ENCODE results near the gene SSTR1. TPM values are rescaled to one million over a fixed set of nuclear protein-coding genes. Genes with fewer than 3 reads are reported as not detected.

SSTR1 gene
- total RNA-seq, 2 experiments from 2014 or later = not detected

DNA sequence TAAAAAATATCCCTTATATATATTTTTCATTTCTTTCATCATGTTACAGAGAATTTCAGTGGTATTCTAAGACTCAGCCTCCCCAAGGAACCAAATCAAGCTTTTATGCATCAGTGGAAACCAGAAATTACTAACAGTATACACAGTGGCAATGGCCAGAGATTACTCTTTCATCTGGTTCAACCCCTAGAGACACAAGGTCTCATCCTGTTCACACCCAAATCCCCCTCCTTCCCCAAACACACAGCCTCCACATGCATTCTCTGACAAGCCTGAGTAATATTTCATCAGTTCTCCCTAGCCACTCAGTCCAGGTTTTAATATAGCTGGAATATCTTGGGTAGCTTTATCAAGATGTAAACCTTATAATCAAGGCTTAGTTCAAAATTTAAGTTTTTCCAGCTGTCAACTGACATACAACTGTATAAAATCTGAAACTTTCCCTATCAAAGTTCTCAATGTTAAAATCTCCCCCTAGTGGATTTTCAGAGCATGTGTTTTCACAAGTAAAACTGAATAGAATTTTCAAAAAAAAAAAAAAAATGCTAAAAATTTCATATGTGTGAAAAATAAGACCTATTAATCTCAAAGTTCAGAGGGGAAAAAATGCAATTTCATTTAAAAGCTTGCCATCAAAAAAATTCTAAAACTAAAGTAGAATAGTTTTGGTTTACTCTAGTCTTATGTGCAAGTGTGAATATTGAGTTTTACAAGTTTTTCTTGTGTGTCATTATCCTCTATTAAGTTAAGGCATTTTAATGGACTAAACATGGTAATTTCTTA lies 10.5 kb upstream of the SSTR1 start:
- ChIA-PET CTCF (ENCODE audit: unreplicated experiment) (interaction anchor here (1.2 kb wide), 1 partner anchor 72 kb away, joined by 4 read pairs; no protein-coding TSS in a partner anchor), POLR2A (interaction anchor here (0.7 to 1.2 kb wide), 12 partner anchors 15 to 1098 kb away, joined by 3 to 6 read pairs (median 4); no protein-coding TSS in a partner anchor)
- H3K4me3 ChIP-seq (ENCODE audit: low read depth, low read length, poor library complexity, severe bottlenecking) = no peak overlapping the region
- H3K79me2 ChIP-seq (ENCODE audit: insufficient read depth, low read depth, low read length) = no peaks in the 10 kb centered on the region
- TF ChIP-seq, protein P1, sequence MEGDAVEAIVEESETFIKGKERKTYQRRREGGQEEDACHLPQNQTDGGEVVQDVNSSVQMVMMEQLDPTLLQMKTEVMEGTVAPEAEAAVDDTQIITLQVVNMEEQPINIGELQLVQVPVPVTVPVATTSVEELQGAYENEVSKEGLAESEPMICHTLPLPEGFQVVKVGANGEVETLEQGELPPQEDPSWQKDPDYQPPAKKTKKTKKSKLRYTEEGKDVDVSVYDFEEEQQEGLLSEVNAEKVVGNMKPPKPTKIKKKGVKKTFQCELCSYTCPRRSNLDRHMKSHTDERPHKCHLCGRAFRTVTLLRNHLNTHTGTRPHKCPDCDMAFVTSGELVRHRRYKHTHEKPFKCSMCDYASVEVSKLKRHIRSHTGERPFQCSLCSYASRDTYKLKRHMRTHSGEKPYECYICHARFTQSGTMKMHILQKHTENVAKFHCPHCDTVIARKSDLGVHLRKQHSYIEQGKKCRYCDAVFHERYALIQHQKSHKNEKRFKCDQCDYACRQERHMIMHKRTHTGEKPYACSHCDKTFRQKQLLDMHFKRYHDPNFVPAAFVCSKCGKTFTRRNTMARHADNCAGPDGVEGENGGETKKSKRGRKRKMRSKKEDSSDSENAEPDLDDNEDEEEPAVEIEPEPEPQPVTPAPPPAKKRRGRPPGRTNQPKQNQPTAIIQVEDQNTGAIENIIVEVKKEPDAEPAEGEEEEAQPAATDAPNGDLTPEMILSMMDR (conservative IDR thresholded peaks at IDR 0.05; ENCODE audit: low read length) = peak; percentile 95
- no peak for TF ChIP-seq EZH2phosphoT487 (IDR thresholded peaks at IDR 0.05; ENCODE audit: borderline replicate concordance, low read depth, low read length)
- H3K4me2 ChIP-seq (ENCODE audit: low read length) = peak overlapping the region; percentile 37
- no TSS peak for BruUV-seq (replicated peaks)
- H4K20me1 ChIP-seq (ENCODE audit: insufficient read depth, low read length) = no peaks in the 10 kb centered on the region
- intact Hi-C loops (cut with micrococcal nuclease; ENCODE audit: unreplicated experiment) = loop anchor here (1.0 to 10.0 kb wide), 3 partner anchors 70 to 294 kb away; no protein-coding TSS in a partner anchor
- peaks cover 34% of the 10 kb centered on the region for H3K4me1 ChIP-seq (ENCODE audit: insufficient read depth, low read length, poor library complexity, severe bottlenecking)
- peak; percentile 74 for DNase-seq (ENCODE audit: low spot score)
- peaks cover 6% of the 10 kb centered on the region; the same call in 1 of the 2 replicates for H3K9me3 ChIP-seq (ENCODE audit: low read length)
- peak overlapping the region; percentile 42 for H3K27ac ChIP-seq (ENCODE audit: low read depth, low read length, poor library complexity, severe bottlenecking)
- H3K36me3 ChIP-seq (ENCODE audit: insufficient read depth, low read length) = no peaks in the 10 kb centered on the region
- H3K9me2 ChIP-seq (ENCODE audit: insufficient read depth, low read length) = no peaks in the 10 kb centered on the region
- H2AFZ ChIP-seq (ENCODE audit: low read length) = peak overlapping the region; percentile 93

DNA sequence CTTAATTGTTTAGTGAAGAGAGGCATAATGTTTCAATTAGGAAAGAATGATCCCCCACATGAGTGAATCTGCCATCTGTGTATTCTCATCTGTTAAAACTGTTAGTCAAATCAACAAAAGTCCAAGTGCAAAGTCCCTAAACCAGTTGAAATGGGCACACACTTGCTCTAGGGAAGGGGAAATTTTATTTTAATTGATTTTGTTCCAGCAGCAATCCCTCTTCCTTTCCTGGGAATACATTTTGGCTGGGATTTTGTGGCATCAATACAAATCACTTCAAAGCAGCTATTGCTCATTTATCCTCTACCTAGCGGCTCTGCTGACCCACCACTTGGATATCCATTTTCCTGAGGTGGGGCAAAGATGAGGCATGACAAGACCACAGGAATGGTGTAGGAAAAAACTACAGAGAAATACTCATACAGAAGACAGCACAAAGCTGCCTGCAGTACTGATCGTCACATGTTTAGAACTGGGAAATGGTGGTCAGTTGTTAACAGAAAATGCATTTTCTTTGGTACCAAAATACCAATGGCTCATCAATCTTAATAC lies 9.8 kb upstream of the SSTR1 start:
- Histone ChIP-seq H3K4me3 (ENCODE audit: low read depth, low read length, poor library complexity, severe bottlenecking) (no peak overlapping the region), H3K79me2 (ENCODE audit: insufficient read depth, low read depth, low read length) (no peaks in the 10 kb centered on the region), H3K9me3 (ENCODE audit: low read length) (peaks cover 6% of the 10 kb centered on the region; the same call in 1 of the 2 replicates), H2AFZ (ENCODE audit: low read length) (peak overlapping the region; percentile 93), H3K4me2 (ENCODE audit: low read length) (peak overlapping the region; percentile 18; the same call in 1 of the 2 replicates), H3K4me1 (ENCODE audit: insufficient read depth, low read length, poor library complexity, severe bottlenecking) (peaks cover 40% of the 10 kb centered on the region), H3K27ac (ENCODE audit: low read depth, low read length, poor library complexity, severe bottlenecking) (no peak overlapping the region), H3K9me2 (ENCODE audit: insufficient read depth, low read length) (no peaks in the 10 kb centered on the region), H3K36me3 (ENCODE audit: insufficient read depth, low read length) (no peaks in the 10 kb centered on the region), H4K20me1 (ENCODE audit: insufficient read depth, low read length) (no peaks in the 10 kb centered on the region)
- intact Hi-C loops (cut with micrococcal nuclease; ENCODE audit: unreplicated experiment) = loop anchor here (1.0 to 10.0 kb wide), 4 partner anchors 71 to 295 kb away; no protein-coding TSS in a partner anchor
- ChIA-PET POLR2A (interaction anchor here (0.7 to 1.3 kb wide), 9 partner anchors 19 to 303 kb away, joined by 3 to 5 read pairs (median 4); no protein-coding TSS in a partner anchor), CTCF (ENCODE audit: unreplicated experiment) (interaction anchor here (1.2 kb wide), 1 partner anchor 72 kb away, joined by 4 read pairs; no protein-coding TSS in a partner anchor)
- BruUV-seq (replicated peaks) = no TSS peak
- no peak for DNase-seq (ENCODE audit: low spot score)
- TF ChIP-seq, protein P1 (conservative IDR thresholded peaks at IDR 0.05; ENCODE audit: low read length) = no peak
- no peak for TF ChIP-seq EZH2phosphoT487 (IDR thresholded peaks at IDR 0.05; ENCODE audit: borderline replicate concordance, low read depth, low read length)

Data from OCI-LY7 (cell line).